Measurements from ENCODE around the gene PPP1R14D.

GRCh38 chr15:40803688-40804087, 24.8 kb downstream of the PPP1R14D start:
- no peak for TF ChIP-seq CTCF (conservative IDR thresholded peaks at IDR 0.05)
- TF ChIP-seq EZH2 (IDR thresholded peaks at IDR 0.05; ENCODE audit: low read depth), result no peak
